ENCODE results near the gene LIPK.
"Not testable (repeated sequence)": the region's sequence is repeated elsewhere in the genome, so short reads cannot be mapped to it uniquely, and the experiment has no call there.

- not testable (repeated sequence) for TF ChIP-seq CTCF (IDR thresholded peaks at IDR 0.05; ENCODE audit: control extremely low read depth in 1 of 3, insufficient read depth in 1 of 3, low read depth in 1 of 3, low read length in 3 of 3); RFX5 (IDR thresholded peaks at IDR 0.05; ENCODE audit: borderline replicate concordance, low read depth, low read length); JUN (IDR thresholded peaks at IDR 0.05; ENCODE audit: low read depth, low read length); BRCA1 (IDR thresholded peaks at IDR 0.05; ENCODE audit: low read depth, low read length); POLR2A (IDR thresholded peaks at IDR 0.05; ENCODE audit: control extremely low read depth in 1 of 2, low read depth in 2 of 2, low read length in 2 of 2); EZH2 (IDR thresholded peaks at IDR 0.05; ENCODE audit: low read depth, low read length, severe bottlenecking); HDAC2 (IDR thresholded peaks at IDR 0.05; ENCODE audit: borderline replicate concordance in 1 of 2, low read depth in 2 of 2, low read length in 2 of 2); MAFK (IDR thresholded peaks at IDR 0.05; ENCODE audit: low read depth, low read length); KDM1A (IDR thresholded peaks at IDR 0.05; ENCODE audit: borderline replicate concordance, low read length); CEBPB (IDR thresholded peaks at IDR 0.05; ENCODE audit: low read depth, low read length)
Observed at GRCh38 chr10:88663153-88663552, 42.9 kb upstream of the LIPK start.

Measured in H1 (cell line).